CD4-positive, alpha-beta memory T cell (primary cell): ENCODE results near the gene GCNT2. TPM values are rescaled to one million over a fixed set of nuclear protein-coding genes. Genes with fewer than 3 reads are reported as not detected.

Experiments
- CTCF ChIA-PET: fragments of 350-600 bp; sonication (Branson Sonifier 250); formaldehyde crosslinking; loops from one replicate; lab custom pipeline; 2021; ENCODE audit warnings: inconsistent platforms; ENCODE audit not compliant: partially characterized antibody; lab: Charles Lee
- POLR2A ChIA-PET: fragments of 350-600 bp; sonication (Branson Sonifier 250); formaldehyde crosslinking; loops from one replicate; lab custom pipeline; 2021; ENCODE audit not compliant: partially characterized antibody; lab: Charles Lee
- DNase-seq, 5 donors: peaks; one replicate each; pipeline versions ENCODE4 v3.0.0 to v3.0.0-alpha.2; 2020 to 2022; ENCODE audit warnings: mixed read lengths in 1 of 5
- H3K27ac ChIP-seq: one replicate; pipeline ENCODE4 v1.7.0; 2013; ENCODE audit warnings: low read depth, low read length
- H3K27me3 ChIP-seq: 2 replicates; pipeline ENCODE4 v1.7.0; 2013; ENCODE audit warnings: mild to moderate bottlenecking, low read length, moderate library complexity; ENCODE audit not compliant: insufficient read depth
- H3K36me3 ChIP-seq: 2 replicates; pipeline ENCODE4 v1.7.0; 2013; ENCODE audit warnings: mild to moderate bottlenecking, low read length, moderate library complexity; ENCODE audit not compliant: insufficient read depth
- H3K4me1 ChIP-seq: 2 replicates; pipeline ENCODE4 v1.7.0; 2013; ENCODE audit warnings: mild to moderate bottlenecking, low read length, moderate library complexity; ENCODE audit not compliant: insufficient read depth
- H3K4me3 ChIP-seq, 2 donors: one replicate each; pipeline ENCODE4 v1.7.0; 2013; ENCODE audit warnings: low read length in 2 of 2, mild to moderate bottlenecking in 1 of 2
- H3K9me3 ChIP-seq, 2 donors: one replicate each; pipeline ENCODE4 v1.7.0; 2013; ENCODE audit warnings: low read length in 2 of 2, control low read depth in 1 of 2; ENCODE audit not compliant: control insufficient read depth in 1 of 2
- H3K27ac Mint-ChIP-seq, 7 donors: one replicate each; pipeline ENCODE4 v1.8.0; 2020 to 2021; ENCODE audit warnings: mixed read lengths in 7 of 7, mild to moderate bottlenecking in 6 of 7, inconsistent platforms in 3 of 7, moderate library complexity in 3 of 7
- H3K27me3 Mint-ChIP-seq, 2 donors: one replicate each; pipeline ENCODE4 v1.8.0; 2020 to 2021; ENCODE audit warnings: mixed read lengths in 2 of 2
- H3K36me3 Mint-ChIP-seq, 2 donors: one replicate each; pipeline ENCODE4 v1.8.0; 2020 to 2021; ENCODE audit warnings: mixed read lengths in 2 of 2, inconsistent platforms in 1 of 2, mild to moderate bottlenecking in 1 of 2
- H3K4me1 Mint-ChIP-seq, 4 donors: one replicate each; pipeline ENCODE4 v1.8.0; 2020 to 2021; ENCODE audit warnings: mixed read lengths in 4 of 4, mild to moderate bottlenecking in 1 of 4
- H3K4me3 Mint-ChIP-seq, 8 donors: one replicate each; pipeline ENCODE4 v1.8.0; 2020 to 2021; ENCODE audit warnings: mixed read lengths in 8 of 8, mild to moderate bottlenecking in 7 of 8, moderate library complexity in 6 of 8, inconsistent platforms in 3 of 8
- H3K9me3 Mint-ChIP-seq, 8 donors: one replicate each; pipeline ENCODE4 v1.8.0; 2020 to 2021; ENCODE audit warnings: mixed read lengths in 8 of 8, mild to moderate bottlenecking in 5 of 8, inconsistent platforms in 3 of 8, moderate library complexity in 1 of 8
- intact Hi-C: fragments of 100-400 bp; cut with micrococcal nuclease; formaldehyde crosslinking; loops from one replicate; pipeline ENCODE4 v1.15.1; 2023
- polyA plus RNA-seq, 2 donors: library from polyadenylated mRNA; unstranded; fragments of 300-500 nt; fragmentation: Illumina TruSeq; gene quantifications; one replicate each; pipeline ENCODE4 v1.2.3, GENCODE V29; 2021
- total RNA-seq, 2 experiments: library from RNA; stranded (reverse); gene quantifications; one replicate each; pipeline ENCODE4 v1.2.3, GENCODE V29; 2021

GCNT2 gene
- total and polyA plus RNA-seq, 4 experiments from 2014 or later, result 0.75 to 4.2 (median 2.2) TPM

GRCh38 chr6:10678456-10678855, 157.3 kb downstream of the GCNT2 start:
- H3K4me3 ChIP-seq, result no peak overlapping the region
- POLR2A ChIA-PET, result no interaction called here
- Mint-ChIP-seq H3K27ac (no peak overlapping the region), H3K27me3 (peaks cover 0 to 2% of the 10 kb centered on the region in 2 donors), H3K9me3 (peaks cover 0 to 3% (median 0%) of the 10 kb centered on the region in 8 donors), H3K4me1 (peaks cover 0 to 8% (median 5%) of the 10 kb centered on the region in 4 donors), H3K36me3 (no peaks in the 10 kb centered on the region), H3K4me3 (no peak overlapping the region)
- no peaks in the 10 kb centered on the region for H3K36me3 ChIP-seq
- no peak overlapping the region for H3K27ac ChIP-seq
- H3K9me3 ChIP-seq, result no peaks in the 10 kb centered on the region
- no peaks in the 10 kb centered on the region for H3K4me1 ChIP-seq
- CTCF ChIA-PET, result no interaction called here
- no peak for DNase-seq
- intact Hi-C loops, result no loop called here
- H3K27me3 ChIP-seq, result no peaks in the 10 kb centered on the region

Other genes starting within 250 kb of the GCNT2 start
- not detected for gene TFAP2A, start 106.3 kb upstream of the GCNT2 start, total RNA-seq
- gene TFAP2A, start 106.3 kb upstream of the GCNT2 start, polyA plus RNA-seq, result not detected
- 1 to 10 TPM; 1.2 to 1.5 TPM for gene C6orf52, start 173.3 kb downstream of the GCNT2 start, total RNA-seq
- gene C6orf52, start 173.3 kb downstream of the GCNT2 start, polyA plus RNA-seq, result 1 to 10 TPM in 1 of 2 donors, not detected in 1; 1.5 TPM
- gene PAK1IP1, start 173.6 kb downstream of the GCNT2 start, total RNA-seq, result 1 to 10 TPM; 7.2 to 7.4 TPM
- gene PAK1IP1, start 173.6 kb downstream of the GCNT2 start, polyA plus RNA-seq, result 10 to 100 TPM; 11.6 to 17.1 TPM
- 10 to 100 TPM; 34.1 to 37.3 TPM for gene TMEM14C, start 201.7 kb downstream of the GCNT2 start, total RNA-seq
- gene TMEM14C, start 201.7 kb downstream of the GCNT2 start, polyA plus RNA-seq, result 100 to 1,000 TPM in 1 of 2 donors, 10 to 100 TPM in 1; 89.9 to 107 TPM
- gene TMEM14B, start 226.5 kb downstream of the GCNT2 start, total RNA-seq, result 10 to 100 TPM; 76.9 to 80.6 TPM
- gene TMEM14B, start 226.5 kb downstream of the GCNT2 start, polyA plus RNA-seq, result 100 to 1,000 TPM; 174 to 236 TPM